ENCODE results near the gene MYL9. TPM values are rescaled to one million over a fixed set of nuclear protein-coding genes. Genes with fewer than 3 reads are reported as not detected.

Gene MYL9
- total and polyA plus RNA-seq, 9 donors: 69.5 to 1,408 (median 681) TPM

GRCh38 chr20:36584018-36584481 lies 42.7 kb downstream of the MYL9 start:
- no peaks in the 10 kb centered on the region for H3K9me3 ChIP-seq
- no peak for DNase-seq
- H3K4me3 ChIP-seq: no peak overlapping the region
- WGBS, 3 donors: 73 to 82% (median 81%) methylated on average over 2 of the region's 2 CpGs
- H3K27ac ChIP-seq: no peak overlapping the region
- H3K27me3 ChIP-seq: no peaks in the 10 kb centered on the region
- H3K4me1 ChIP-seq (ENCODE audit: insufficient read depth): peaks cover 8% of the 10 kb centered on the region
- no peaks in the 10 kb centered on the region for H3K36me3 ChIP-seq
- TF ChIP-seq, protein P1, sequence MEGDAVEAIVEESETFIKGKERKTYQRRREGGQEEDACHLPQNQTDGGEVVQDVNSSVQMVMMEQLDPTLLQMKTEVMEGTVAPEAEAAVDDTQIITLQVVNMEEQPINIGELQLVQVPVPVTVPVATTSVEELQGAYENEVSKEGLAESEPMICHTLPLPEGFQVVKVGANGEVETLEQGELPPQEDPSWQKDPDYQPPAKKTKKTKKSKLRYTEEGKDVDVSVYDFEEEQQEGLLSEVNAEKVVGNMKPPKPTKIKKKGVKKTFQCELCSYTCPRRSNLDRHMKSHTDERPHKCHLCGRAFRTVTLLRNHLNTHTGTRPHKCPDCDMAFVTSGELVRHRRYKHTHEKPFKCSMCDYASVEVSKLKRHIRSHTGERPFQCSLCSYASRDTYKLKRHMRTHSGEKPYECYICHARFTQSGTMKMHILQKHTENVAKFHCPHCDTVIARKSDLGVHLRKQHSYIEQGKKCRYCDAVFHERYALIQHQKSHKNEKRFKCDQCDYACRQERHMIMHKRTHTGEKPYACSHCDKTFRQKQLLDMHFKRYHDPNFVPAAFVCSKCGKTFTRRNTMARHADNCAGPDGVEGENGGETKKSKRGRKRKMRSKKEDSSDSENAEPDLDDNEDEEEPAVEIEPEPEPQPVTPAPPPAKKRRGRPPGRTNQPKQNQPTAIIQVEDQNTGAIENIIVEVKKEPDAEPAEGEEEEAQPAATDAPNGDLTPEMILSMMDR (IDR thresholded peaks at IDR 0.05): no peak
- no peak for TF ChIP-seq EP300 (IDR thresholded peaks at IDR 0.05)
- TF ChIP-seq POLR2A (IDR thresholded peaks at IDR 0.05): no peak
- intact Hi-C loops (cut with DNase I): no loop called here

DNA sequence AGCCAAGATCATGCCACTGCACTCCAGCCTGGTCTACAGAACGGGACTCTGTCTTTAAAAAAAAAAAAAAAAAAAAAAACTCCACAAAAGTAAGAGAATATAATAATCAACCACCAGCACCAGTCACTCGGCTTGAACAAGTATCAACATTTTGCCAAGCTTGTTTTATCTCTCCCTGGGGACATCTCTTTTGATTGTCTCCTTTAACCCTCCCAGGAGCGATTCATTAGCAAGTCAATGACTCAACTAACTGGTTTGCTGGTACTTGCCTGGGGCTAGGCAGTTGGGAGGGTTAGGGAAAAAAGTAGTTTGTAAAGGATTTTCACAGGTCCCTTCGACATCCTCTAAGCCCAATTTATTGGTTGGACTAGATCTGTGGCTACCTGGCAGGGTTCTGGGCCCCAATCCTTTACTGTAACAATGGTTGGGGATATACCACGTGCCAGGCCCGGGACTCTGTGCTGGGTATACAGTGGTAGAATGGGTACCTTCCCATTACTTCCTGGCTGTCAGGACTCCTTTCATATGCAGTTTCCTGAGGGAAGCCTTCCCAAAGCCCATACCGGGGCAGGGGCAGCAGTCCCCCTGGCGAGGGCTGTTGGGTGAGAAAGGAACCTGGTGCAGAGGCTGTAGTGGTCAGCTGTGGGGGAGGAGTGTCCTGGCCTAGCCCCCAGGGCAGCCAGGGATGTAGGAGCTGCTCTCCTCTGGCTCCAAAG lies 44.2 kb downstream of the MYL9 start:
- H3K4me3 ChIP-seq: no peak overlapping the region
- no peaks in the 10 kb centered on the region for H3K9me3 ChIP-seq
- TF ChIP-seq, protein P1 (IDR thresholded peaks at IDR 0.05): no peak
- TF ChIP-seq POLR2A (IDR thresholded peaks at IDR 0.05) (no peak), EP300 (IDR thresholded peaks at IDR 0.05) (no peak)
- no peaks in the 10 kb centered on the region for H3K27me3 ChIP-seq
- H3K27ac ChIP-seq: no peak overlapping the region
- WGBS, 3 donors: 65 to 70% (median 69%) methylated on average over 8 of the region's 8 CpGs
- DNase-seq: no peak
- H3K36me3 ChIP-seq: no peaks in the 10 kb centered on the region
- H3K4me1 ChIP-seq (ENCODE audit: insufficient read depth): peaks cover 8% of the 10 kb centered on the region
- intact Hi-C loops (cut with DNase I): no loop called here

GRCh38 chr20:36587388-36588070 lies 46.2 kb downstream of the MYL9 start:
- intact Hi-C loops (cut with DNase I): no loop called here

DNA sequence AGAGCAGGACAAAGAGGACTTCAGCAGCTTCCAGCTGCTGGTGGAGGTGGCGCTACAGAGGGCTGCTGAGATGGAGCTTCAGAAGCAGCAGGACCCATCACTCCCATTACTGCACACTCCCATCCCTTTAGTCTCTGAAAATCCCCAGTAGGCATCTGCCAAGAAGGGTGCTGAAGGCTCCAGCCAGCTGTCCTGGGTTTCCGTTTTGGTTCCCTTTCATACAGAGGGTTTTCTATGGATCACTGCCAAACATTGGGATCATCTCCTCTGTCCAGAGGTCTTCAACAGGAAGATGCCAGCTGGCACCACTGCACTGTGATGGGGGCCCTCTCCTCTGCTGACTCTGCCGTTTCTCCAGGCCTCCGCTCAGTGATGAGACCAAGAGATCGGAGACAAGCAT lies 50.0 kb downstream of the MYL9 start:
- intact Hi-C loops (cut with DNase I): loop anchor here in 2 of 4 donors (5.0 to 10.0 kb wide), 2 partner anchors 34 to 126 kb away; no protein-coding TSS in a partner anchor
- H3K36me3 ChIP-seq: no peaks in the 10 kb centered on the region
- WGBS, 3 donors: 61 to 71% (median 62%) methylated on average over 5 of the region's 5 CpGs

More at GRCh38 chr20:36587388-36588070, 46.2 kb downstream of the MYL9 start:
- Histone ChIP-seq H3K4me3 (no peak overlapping the region), H3K4me1 (ENCODE audit: insufficient read depth) (peaks cover 12% of the 10 kb centered on the region), H3K27me3 (no peaks in the 10 kb centered on the region), H3K9me3 (no peaks in the 10 kb centered on the region), H3K27ac (no peak overlapping the region), H3K36me3 (no peaks in the 10 kb centered on the region)
- peak in 1 of 5 donors; percentile 25 for DNase-seq
- TF ChIP-seq EP300 (IDR thresholded peaks at IDR 0.05) (no peak), POLR2A (IDR thresholded peaks at IDR 0.05) (no peak)
- TF ChIP-seq, protein P1 (IDR thresholded peaks at IDR 0.05): no peak
- 52 to 79% (median 62%) methylated on average over 3 of the region's 3 CpGs for WGBS, 3 donors

More for the DNA sequence above, 50.0 kb downstream of the MYL9 start:
- Histone ChIP-seq H3K27ac (no peak overlapping the region), H3K4me3 (no peak overlapping the region), H3K27me3 (no peaks in the 10 kb centered on the region), H3K9me3 (no peaks in the 10 kb centered on the region), H3K4me1 (ENCODE audit: insufficient read depth) (peaks cover 12% of the 10 kb centered on the region)
- no peak for TF ChIP-seq EP300 (IDR thresholded peaks at IDR 0.05)
- TF ChIP-seq, protein P1 (IDR thresholded peaks at IDR 0.05): no peak
- TF ChIP-seq POLR2A (IDR thresholded peaks at IDR 0.05): no peak
- peak in 1 of 5 donors; percentile 37 for DNase-seq

Data from ovary (tissue), 9 donors.